ENCODE results near the gene MAN2A1.
"Not testable (repeated sequence)": the region's sequence is repeated elsewhere in the genome, so short reads cannot be mapped to it uniquely, and the experiment has no call there.

MAN2A1 gene

GRCh38 chr5:109868737-109869136 lies 179.0 kb downstream of the MAN2A1 start:
- no peak for DNase-seq (ENCODE audit: low read depth in 2 of 2)

- DNase-seq (ENCODE audit: low read depth in 2 of 2) = no peak
These were observed 184.0 kb downstream of the MAN2A1 start for GRCh38 chr5:109873687-109874086.

GRCh38 chr5:109874108-109874507 lies 184.4 kb downstream of the MAN2A1 start:
- no peak for DNase-seq (ENCODE audit: low read depth in 2 of 2)

DNA sequence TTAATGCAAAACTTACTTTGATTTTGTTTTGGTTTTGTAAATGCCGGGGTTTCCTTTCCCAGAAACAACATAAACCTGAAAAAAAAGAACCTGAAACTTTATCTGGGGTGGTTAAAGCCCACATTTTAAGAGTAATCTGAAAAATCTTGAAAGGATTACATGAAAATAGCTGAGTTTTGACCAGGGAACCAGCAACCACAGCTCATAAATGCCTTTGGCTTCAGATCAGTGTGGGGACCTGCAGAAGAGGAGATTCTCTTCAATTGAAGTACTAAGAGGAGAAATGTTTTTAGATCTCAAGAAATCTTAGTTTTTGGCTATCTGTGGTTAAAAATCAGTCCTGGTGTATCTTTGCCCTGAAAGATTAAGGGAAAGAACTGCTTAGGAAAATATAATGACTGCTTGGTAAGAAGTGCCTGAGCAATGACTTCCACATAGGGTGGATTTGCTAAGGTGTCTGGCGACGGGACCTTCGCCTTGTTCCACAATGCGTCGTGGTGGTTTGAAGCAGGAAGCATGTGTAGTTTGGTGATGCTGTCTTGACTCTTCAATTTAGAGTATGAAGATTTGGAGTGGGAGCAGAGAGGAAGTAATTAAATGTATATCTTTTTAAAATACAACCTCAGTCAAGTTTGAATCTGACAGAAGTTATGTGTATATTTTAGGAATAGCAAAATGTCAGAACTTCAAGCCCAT lies 186.5 kb downstream of the MAN2A1 start:
- no peak for DNase-seq (ENCODE audit: low read depth in 2 of 2)

GRCh38 chr5:109876941-109877669 lies 187.4 kb downstream of the MAN2A1 start:
- DNase-seq (ENCODE audit: low read depth in 2 of 2) = no peak

DNA sequence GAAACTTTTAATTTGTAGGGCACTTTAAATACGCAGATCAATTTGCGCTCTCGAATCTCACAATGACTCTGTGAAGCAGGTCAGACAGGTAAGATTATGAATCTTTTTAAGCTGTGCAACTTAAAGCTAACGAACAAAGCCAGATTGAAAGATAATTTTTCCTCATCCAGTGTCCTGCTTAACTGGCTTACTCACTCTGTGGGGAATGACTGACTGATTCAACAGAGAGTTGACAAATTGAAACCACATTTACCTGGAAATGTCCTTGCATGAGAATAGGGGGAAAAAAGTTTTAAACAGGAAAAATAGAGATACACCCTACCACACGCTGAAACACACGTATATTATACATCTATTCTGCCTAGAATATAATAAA lies 187.9 kb downstream of the MAN2A1 start:
- no peak for DNase-seq (ENCODE audit: low read depth in 2 of 2)

DNA sequence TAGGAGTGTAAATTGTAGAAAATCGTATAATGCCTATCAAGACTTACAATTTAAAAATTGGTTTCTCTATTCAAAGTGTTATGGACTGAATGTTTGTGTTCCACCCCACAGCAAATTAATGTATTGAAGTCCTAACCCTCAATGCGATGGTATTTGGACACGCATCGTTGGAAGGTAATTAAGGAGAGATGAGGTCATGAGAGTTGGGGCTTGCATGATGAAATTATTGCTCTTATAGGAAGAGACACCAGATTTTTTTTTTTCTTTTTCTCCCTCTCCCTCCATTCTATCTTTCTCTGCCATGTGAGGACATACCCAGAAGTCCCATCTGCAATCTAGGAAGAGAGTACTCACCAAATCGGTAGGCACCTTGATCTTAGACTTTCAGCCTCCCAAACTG lies 189.2 kb downstream of the MAN2A1 start:
- no peak for DNase-seq (ENCODE audit: low read depth in 2 of 2)

GRCh38 chr5:109880907-109881685 lies 191.4 kb downstream of the MAN2A1 start:
- no peak for DNase-seq (ENCODE audit: low read depth in 2 of 2)

- no peak for DNase-seq (ENCODE audit: low read depth in 2 of 2)
These were observed 192.8 kb downstream of the MAN2A1 start for GRCh38 chr5:109882546-109882945.

GRCh38 chr5:109884676-109885075 lies 194.9 kb downstream of the MAN2A1 start:
- DNase-seq (ENCODE audit: low read depth in 2 of 2) = no peak

- no peak for DNase-seq (ENCODE audit: low read depth in 2 of 2)
These were observed 195.5 kb downstream of the MAN2A1 start for GRCh38 chr5:109885205-109885604.

GRCh38 chr5:109888989-109889388 lies 199.3 kb downstream of the MAN2A1 start:
- DNase-seq (ENCODE audit: low read depth in 2 of 2) = no peak

GRCh38 chr5:109893271-109893670 lies 203.5 kb downstream of the MAN2A1 start:
- DNase-seq (ENCODE audit: low read depth in 2 of 2) = not testable (repeated sequence)

GRCh38 chr5:109898269-109899162 lies 208.8 kb downstream of the MAN2A1 start:
- DNase-seq (ENCODE audit: low read depth in 2 of 2) = no peak

- no peak for DNase-seq (ENCODE audit: low read depth in 2 of 2)
These were observed 209.4 kb downstream of the MAN2A1 start for GRCh38 chr5:109899163-109899535.

DNA sequence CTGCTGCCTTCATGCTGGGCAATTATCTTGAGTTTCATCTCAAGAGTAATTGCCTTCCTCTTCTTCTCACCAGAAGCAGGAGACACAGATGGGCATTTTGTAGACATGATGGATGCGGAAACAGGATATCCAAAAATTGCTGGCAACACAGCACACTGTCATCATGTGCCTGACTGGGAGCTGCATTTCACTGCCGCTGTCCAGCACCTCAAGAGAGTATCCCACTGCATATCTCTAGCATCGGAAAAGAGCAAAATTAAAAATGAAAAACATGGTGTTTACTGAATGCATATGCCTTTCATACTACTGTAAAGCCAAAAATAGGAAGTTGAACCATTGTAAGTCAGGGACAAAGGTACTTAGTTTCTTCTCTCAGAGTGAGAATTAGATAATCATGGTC lies 210.7 kb downstream of the MAN2A1 start:
- no peak for DNase-seq (ENCODE audit: low read depth in 2 of 2)

GRCh38 chr5:109900911-109901627 lies 211.3 kb downstream of the MAN2A1 start:
- DNase-seq (ENCODE audit: low read depth in 2 of 2) = no peak

DNA sequence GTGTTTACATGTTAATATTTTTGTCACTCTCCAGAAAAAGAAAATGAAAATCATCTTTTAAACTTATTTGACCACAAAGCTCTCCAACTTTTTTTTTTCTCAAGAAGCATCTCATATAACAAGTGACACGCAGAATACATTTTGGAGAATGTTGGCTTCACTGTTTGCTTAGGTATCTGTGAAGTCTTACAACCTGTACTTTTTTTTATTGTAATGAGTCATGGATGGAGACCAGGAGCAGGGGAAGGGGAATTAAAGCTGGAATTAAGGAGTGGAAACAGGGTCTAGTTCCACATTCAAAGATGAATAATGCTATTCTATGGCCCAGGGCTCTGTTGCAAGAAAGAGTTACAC lies 211.9 kb downstream of the MAN2A1 start:
- no peak for DNase-seq (ENCODE audit: low read depth in 2 of 2)

- no peak for DNase-seq (ENCODE audit: low read depth in 2 of 2)
These were observed 213.3 kb downstream of the MAN2A1 start for GRCh38 chr5:109903061-109903460.

DNA sequence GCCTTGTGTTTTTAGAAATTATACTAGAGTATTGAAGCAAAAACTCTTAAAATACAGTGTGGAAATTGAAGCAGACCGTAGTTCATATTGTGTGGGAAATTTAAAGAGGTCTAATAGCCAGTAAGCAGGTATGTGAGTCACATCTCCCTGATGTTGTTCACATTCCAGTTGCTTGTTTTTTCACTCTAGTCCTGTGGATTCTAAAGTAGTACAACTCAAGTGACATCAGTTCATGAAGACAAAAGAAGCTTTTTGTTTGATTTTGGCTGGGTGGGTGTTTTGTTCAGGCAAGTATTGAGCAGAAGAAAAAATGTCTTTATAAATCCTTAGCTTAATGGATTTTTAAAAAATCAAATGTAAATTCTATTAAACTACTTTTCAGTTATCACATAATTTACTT lies 216.2 kb downstream of the MAN2A1 start:
- no peak for DNase-seq (ENCODE audit: low read depth in 2 of 2)

GRCh38 chr5:109907189-109907588 lies 217.5 kb downstream of the MAN2A1 start:
- DNase-seq (ENCODE audit: low read depth in 2 of 2) = no peak

All from stimulated activated CD4-positive, alpha-beta T cell treated with anti-CD3 and anti-CD28 coated beads, Interleukin-12 subunit alpha, Interleukin-12 subunit beta, amount 100 ng/mL, for 24 hours (primary cell).